Neural cell (in vitro differentiated cells): ENCODE results near the gene CSNK2B. TPM values are rescaled to one million over a fixed set of nuclear protein-coding genes. Genes with fewer than 3 reads are reported as not detected.

Source experiments
- H2AFZ ChIP-seq: fragments of 200-600, 300-800 bp; sonication (generic), shearing (Covaris generic); 2 replicates; pipeline ENCODE4 v1.6.0; 2014; ENCODE audit warnings: low read depth, mild to moderate bottlenecking, antibody characterized with exemption, low read length, moderate library complexity
- H3F3A ChIP-seq: fragments of 200-600 bp; shearing (Covaris generic); 2 replicates; pipeline ENCODE4 v1.6.1; 2016; ENCODE audit warnings: mild to moderate bottlenecking, moderate library complexity, mixed read lengths, antibody characterized with exemption, low read length; ENCODE audit not compliant: insufficient read depth, poor library complexity, severe bottlenecking
- H3K27ac ChIP-seq: fragments of 200-600, 300-800 bp; sonication (generic), shearing (Covaris generic); 2 replicates; pipeline ENCODE4 v1.5.1; 2014; ENCODE audit warnings: mild to moderate bottlenecking, low read length, moderate library complexity
- H3K27me3 ChIP-seq: fragments of 300-800, 200-600 bp; sonication (generic), shearing (Covaris generic); 2 replicates; pipeline ENCODE4 v1.6.0; 2014; ENCODE audit warnings: mild to moderate bottlenecking, low read depth, low read length, moderate library complexity; ENCODE audit not compliant: insufficient read depth
- H3K36me3 ChIP-seq: fragments of 300-800, 200-600 bp; sonication (generic), shearing (Covaris generic); 2 replicates; pipeline ENCODE4 v1.5.1; 2014; ENCODE audit warnings: mild to moderate bottlenecking, antibody characterized with exemption, low read length, moderate library complexity; ENCODE audit not compliant: insufficient read depth
- H3K4me2 ChIP-seq: fragments of 300-800, 200-600 bp; sonication (generic), shearing (Covaris generic); 2 replicates; pipeline ENCODE4 v1.6.0; 2014; ENCODE audit warnings: mild to moderate bottlenecking, low read length
- H3K4me3 ChIP-seq: fragments of 300-800, 200-600 bp; sonication (generic), shearing (Covaris generic); 2 replicates; pipeline ENCODE4 v1.5.1; 2014; ENCODE audit warnings: mild to moderate bottlenecking, low read length, moderate library complexity
- H3K79me2 ChIP-seq: fragments of 200-600 bp; shearing (Covaris generic); replicated peaks from 2 replicates; pipeline ENCODE4 v1.6.0; 2014; ENCODE audit warnings: mild to moderate bottlenecking, low read length, moderate library complexity; ENCODE audit not compliant: insufficient read depth
- H3K9ac ChIP-seq: fragments of 300-800, 200-600 bp; sonication (generic), shearing (Covaris generic); 2 replicates; pipeline ENCODE4 v1.6.1; 2016; ENCODE audit warnings: mild to moderate bottlenecking, low read length, mixed read lengths
- H3K9me2 ChIP-seq: fragments of 200-600 bp; shearing (Covaris generic); 2 replicates; pipeline ENCODE4 v1.6.1; 2016; ENCODE audit warnings: mild to moderate bottlenecking, low read length, mixed read lengths; ENCODE audit not compliant: insufficient read depth
- H3K9me3 ChIP-seq: fragments of 200-600, 300-800 bp; sonication (generic), shearing (Covaris generic); 2 replicates; pipeline ENCODE4 v1.6.1; 2016; ENCODE audit warnings: mild to moderate bottlenecking, mixed run types, low read length, moderate library complexity, mixed read lengths
- H4K20me1 ChIP-seq: fragments of 200-600 bp; shearing (Covaris generic); 2 replicates; pipeline ENCODE4 v1.6.1; 2016; ENCODE audit warnings: mild to moderate bottlenecking, mixed run types; ENCODE audit not compliant: insufficient read depth
- CTCF ChIP-seq: fragments of 450-650 bp; IDR thresholded peaks from 2 replicates; pipeline ENCODE4 v1.5.1; 2014; ENCODE audit warnings: antibody characterized with exemption, mild to moderate bottlenecking, moderate library complexity; ENCODE audit not compliant: poor library complexity, severe bottlenecking
- EP300 ChIP-seq: fragments of 450-650 bp; conservative IDR thresholded peaks from 2 replicates; pipeline ENCODE4 v1.6.1; 2014; ENCODE audit warnings: antibody characterized with exemption, mild to moderate bottlenecking, moderate library complexity; ENCODE audit not compliant: poor library complexity, severe bottlenecking
- EZH2 ChIP-seq: fragments of 200-600, 300-800 bp; shearing (Covaris generic), sonication (generic); IDR thresholded peaks from 2 replicates; pipeline ENCODE4 v1.6.1; 2014; ENCODE audit warnings: antibody characterized with exemption, low read length, borderline replicate concordance, mild to moderate bottlenecking; ENCODE audit not compliant: insufficient read depth, poor library complexity, severe bottlenecking
- RAD21 ChIP-seq: fragments of 450-650 bp; conservative IDR thresholded peaks from 2 replicates; pipeline ENCODE4 v1.6.1; 2014; ENCODE audit warnings: antibody characterized with exemption, mild to moderate bottlenecking, moderate library complexity
- REST ChIP-seq: IDR thresholded peaks from 2 replicates; pipeline ENCODE4 v1.6.1; 2012; ENCODE audit warnings: borderline replicate concordance
- polyA plus RNA-seq: library from polyadenylated mRNA; depleted of rRNA; stranded (reverse); fragments of >200 nt; gene quantifications from 2 replicates; pipeline ENCODE4 v1.2.3, GENCODE V29; 2014

Gene CSNK2B
- polyA plus RNA-seq, 1 donor from 2014 or later: 135 TPM

GRCh38 chr6:31634131-31634530, 31.7 kb upstream of the CSNK2B start (continued):
- no peak for TF ChIP-seq REST

- H3K36me3 ChIP-seq: no peaks in the 10 kb centered on the region
- H4K20me1 ChIP-seq: no peaks in the 10 kb centered on the region
- H3K27ac ChIP-seq: no peak overlapping the region
- H3K4me2 ChIP-seq: no peak overlapping the region
- no peaks in the 10 kb centered on the region for H3K9me2 ChIP-seq
- no peak overlapping the region for H3K9ac ChIP-seq
- H3K27me3 ChIP-seq: no peaks in the 10 kb centered on the region
- H2AFZ ChIP-seq: no peak overlapping the region
- no peak overlapping the region for H3K4me3 ChIP-seq
- no peaks in the 10 kb centered on the region for H3K79me2 ChIP-seq
- H3K9me3 ChIP-seq: no peaks in the 10 kb centered on the region
- H3F3A ChIP-seq: no peaks in the 10 kb centered on the region
- TF ChIP-seq CTCF: no peak
Observed at GRCh38 chr6:31634969-31635575, 30.8 kb upstream of the CSNK2B start.

GRCh38 chr6:31636698-31637596, 28.9 kb upstream of the CSNK2B start:
- Histone ChIP-seq H3K4me3 (no peak overlapping the region), H3K9me3 (no peaks in the 10 kb centered on the region), H3K9ac (no peak overlapping the region), H3K27ac (no peak overlapping the region), H3K9me2 (no peaks in the 10 kb centered on the region), H3K36me3 (no peaks in the 10 kb centered on the region), H3K27me3 (no peaks in the 10 kb centered on the region), H4K20me1 (no peaks in the 10 kb centered on the region), H3K79me2 (no peaks in the 10 kb centered on the region), H2AFZ (no peak overlapping the region), H3F3A (no peaks in the 10 kb centered on the region), H3K4me2 (no peak overlapping the region)
- no peak for TF ChIP-seq CTCF
- no peak for TF ChIP-seq RAD21
- TF ChIP-seq EZH2: no peak
- no peak for TF ChIP-seq EP300
